Inflammatory macrophage treated with lipopolysaccharide for 4 hours (primary cell): ENCODE data around the gene CRTC2.

ENCODE experiments used
- DNase-seq: peaks from one replicate; pipeline ENCODE4 v3.0.0-alpha.2; 2020

CRTC2 gene

DNA sequence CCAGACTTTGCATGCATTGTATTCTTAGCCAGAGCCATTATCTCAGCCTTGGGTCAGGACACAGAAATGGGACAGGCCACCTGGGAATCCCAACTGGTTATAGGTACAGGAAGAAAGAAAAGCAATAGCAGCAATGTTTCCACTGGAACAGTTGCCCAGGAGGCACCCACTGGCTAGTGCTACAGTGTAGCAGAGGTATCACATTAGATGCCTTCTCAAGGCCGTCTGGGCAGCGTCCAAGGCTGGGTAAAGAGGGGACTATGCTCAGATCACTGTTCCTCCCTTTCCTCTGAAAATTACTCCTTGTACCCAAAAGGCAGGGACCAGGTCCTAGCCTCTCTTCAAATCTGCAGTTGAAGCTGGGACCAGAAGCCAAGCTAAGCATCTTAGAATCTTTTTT is 11.9 kb upstream of the CRTC2 start:
- DNase-seq = no peak

DNA sequence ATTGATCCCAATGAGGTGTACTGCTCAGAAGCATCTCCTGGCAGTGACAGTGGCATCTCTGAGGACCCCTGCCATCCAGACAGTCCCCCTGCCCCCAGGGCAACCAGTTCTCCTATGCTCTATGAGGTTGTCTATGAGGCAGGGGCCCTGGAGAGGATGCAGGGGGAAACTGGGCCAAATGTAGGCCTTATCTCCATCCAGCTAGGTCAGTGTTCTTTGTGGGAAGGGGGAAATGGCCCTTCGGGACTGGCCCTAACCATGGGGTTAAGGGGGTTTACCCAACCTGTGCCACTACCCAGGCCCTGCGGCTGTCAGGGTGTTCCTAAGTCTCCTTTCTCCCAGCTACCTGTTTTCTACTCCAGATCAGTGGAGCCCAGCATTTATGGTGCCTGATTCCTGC is 10.6 kb upstream of the CRTC2 start:
- DNase-seq = no peak

DNA sequence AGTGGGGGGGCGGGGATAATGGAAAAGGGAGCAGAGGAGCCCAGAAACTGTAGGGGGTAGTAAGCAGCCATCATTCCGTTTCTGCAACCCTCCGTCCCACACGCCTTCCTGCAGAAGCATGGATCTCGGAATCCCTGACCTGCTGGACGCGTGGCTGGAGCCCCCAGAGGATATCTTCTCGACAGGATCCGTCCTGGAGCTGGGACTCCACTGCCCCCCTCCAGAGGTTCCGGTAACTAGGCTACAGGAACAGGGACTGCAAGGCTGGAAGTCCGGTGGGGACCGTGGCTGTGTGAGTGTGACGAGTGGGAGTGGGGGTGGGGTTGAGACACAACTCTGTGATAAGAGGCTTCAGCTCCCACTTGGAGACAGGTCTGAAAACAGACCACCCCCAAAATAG is 10.0 kb upstream of the CRTC2 start:
- DNase-seq = no peak

DNA sequence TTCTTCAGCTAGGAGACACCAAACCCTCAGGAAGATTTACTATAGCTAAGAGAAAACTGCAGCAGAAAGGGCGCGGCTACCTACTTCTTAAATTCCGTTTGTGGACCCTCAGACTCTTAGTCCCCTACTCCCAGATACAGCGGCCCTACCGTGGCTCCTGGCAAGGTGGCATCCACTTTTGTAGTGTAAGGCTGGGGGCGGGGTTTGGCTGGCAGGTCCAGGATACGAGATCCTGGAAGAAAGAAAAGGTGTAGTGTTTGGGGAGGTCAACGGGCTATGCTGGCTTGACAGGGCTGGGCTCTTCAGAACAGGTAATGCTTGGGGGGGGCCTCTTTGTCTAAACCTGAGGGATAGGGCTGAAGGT is 9.6 kb upstream of the CRTC2 start:
- DNase-seq = no peak

DNA sequence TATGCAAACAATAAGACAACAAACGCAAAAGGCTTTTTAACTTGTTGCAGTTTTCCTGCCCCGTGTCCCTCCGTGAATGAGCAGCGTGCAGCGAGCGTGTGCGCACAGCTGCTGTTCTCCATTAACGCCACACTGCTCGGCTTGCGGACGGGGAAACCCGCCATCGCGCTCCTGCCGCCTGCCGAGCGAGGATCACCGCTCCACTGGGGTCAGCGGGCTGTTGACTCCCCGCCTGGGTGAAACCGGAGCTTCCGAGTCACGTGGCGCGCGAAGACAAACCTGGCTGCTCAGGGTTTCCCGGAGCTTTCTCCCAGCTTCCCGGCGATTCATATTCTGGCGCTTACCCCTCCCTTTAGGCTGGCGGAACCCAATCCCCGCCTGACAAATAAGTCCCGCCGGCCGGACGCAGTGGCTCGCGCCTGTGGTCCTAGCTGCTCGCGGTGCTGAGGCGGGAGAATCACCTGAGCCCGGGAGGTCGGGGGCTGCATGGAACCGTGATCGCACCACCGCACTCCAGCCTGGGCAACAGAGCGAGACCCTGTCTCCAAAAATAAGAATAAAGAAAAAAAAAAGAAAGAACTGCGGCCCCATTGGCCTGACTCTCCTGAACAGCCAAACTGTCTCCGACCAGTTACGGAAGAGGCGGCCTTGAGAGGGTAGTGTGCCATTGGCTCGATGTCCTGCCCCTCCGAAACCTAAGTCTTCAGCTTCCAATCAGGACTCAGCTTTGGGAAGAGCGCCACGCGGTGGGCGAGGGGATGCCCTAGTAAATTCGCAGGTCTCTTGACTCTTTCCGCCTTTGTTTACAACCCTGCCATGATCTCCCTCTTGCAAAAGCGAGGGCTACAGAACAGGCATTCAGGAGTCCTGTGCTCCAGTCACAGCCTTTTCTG is 8.9 kb upstream of the CRTC2 start, which contains the start of gene CREB3L4:
Gene CREB3L4, plus strand, starts transcription at position 796 of the 893 bp plus-strand sequence. CDS start 624 bp downstream, outside the sequence.
- peak; percentile 97 for DNase-seq

DNA sequence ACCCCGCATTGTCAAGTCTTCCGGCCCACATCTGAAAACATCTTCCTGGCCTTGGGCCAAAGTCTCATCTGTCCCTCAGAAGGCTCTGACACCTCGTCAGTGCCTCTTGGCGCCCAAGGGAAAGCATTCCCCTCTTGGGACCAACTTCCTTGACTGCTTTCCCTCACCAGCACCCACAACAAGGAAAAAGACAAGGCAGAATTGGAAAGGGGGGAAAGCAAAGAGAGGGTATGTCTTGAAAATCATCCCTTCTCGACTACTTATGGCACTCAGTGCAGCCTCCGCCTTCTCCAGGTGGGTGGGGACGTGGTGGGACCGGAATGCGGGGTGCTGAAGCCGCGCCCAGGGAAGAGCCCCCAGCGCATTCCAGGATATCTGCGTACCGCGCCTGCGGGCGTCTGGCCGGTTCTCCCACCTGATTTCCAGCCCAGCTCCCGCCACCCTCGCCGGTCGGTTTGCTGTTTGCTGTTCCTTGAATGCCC is 5.5 kb upstream of the CRTC2 start:
- DNase-seq = no peak

DNA sequence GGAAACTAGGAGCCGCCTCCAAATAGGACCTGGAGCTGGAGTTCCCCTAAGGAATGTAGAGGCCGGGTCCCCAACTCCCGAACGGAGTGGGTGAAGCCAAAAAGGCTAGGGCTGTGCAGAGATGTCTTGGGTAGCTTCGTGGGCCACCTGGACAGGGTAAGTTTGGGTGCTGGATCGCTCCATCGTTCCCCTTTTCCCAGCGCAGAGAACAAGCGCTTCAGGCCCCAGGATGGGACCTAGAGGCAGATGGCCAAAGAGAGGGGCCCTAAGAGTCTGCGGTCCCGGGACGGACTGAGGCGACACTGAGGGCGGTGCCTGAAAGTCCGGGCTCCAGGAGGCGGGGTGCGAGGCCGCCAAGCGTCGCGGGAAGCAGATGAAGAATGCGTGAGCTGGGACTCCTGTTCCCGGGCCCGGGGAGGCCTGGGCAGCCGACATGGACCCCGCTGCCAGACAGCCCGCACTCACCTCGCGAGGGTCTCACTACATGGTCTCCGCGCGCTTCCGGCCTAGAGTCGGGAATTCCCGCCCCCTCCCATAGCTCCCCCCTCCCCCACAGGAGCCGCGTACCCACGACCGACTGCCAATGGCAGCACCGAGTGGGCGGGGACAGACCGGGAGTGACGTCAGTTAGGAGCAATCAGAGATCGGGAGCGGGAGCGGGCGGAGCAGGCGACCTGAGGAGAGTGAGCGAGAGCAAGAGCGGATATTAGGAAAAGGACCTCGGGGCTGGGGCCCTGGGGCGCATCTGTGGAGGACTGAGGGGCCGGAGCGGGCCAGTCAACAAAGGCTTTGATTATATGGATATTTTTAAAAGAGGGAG is 4.8 kb upstream of the CRTC2 start, which contains the start of gene SLC39A1:
Gene SLC39A1, minus strand, starts transcription at position 508 of the 820 bp plus-strand sequence. CDS start 822 bp downstream, outside the sequence.
- peak; percentile 98 for DNase-seq

DNA sequence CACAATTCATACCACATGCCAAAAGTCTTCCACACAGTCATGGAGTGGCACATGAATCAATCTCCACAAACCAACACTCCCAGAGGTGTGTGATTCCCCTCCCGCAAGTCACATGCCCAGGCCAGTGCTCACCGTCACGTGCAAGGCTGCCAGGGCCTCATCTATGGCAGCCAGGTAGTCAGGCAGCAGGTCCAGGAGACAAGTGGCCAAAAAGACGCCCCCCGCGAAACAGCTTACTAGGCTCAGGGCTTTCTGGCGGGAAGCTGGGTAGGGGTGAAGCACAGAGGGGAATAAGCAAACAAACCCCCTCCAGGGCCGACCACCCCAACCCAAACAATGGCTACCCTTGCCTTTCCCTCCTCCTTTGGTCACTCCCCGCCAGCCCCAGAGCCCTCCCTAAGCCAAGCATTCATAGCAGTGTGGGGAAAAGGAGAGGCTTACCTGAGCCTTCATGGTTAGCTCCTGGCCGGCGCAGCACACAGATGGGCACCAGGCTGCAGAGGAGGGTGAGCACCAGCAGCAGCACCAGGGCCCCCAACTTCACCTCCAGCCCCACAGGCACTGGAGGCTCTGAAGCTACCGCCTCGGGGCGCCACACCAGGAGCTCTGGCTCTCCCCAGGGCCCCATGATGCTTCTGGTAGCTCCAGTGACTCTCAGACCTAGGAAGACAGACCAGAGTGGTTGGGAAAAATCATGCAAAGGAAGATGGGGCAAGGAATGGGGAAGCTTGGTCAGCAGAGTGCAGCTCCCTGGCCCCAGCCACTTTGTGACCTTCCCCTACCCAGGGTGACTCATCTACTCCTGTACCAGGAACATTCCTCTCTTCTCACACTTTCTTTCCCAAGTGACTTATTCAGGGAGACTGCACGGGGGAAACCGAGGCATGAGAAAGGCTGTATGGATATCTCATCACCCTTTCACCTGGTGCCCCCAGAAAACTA is 3.9 kb upstream of the CRTC2 start:
- peak; percentile 79 for DNase-seq

DNA sequence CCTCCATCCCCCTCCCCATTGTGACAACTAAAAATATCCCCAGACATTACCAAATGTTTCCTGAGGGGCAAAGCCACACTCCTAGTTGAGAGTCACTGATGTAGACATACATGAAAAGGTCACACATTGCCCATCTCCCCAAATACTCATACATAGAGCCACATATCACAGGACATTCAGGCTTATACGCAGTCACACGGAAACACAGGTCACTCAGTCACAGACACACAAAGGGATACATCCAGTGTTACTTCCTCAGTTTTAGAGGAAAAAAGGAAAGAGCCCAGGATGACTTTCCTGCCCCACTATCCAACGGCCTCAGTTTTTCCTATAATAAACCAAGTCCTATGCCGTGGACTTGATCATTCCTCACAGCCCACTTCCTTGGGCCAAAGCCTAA is 3.0 kb upstream of the CRTC2 start:
- peak; percentile 27 for DNase-seq

DNA sequence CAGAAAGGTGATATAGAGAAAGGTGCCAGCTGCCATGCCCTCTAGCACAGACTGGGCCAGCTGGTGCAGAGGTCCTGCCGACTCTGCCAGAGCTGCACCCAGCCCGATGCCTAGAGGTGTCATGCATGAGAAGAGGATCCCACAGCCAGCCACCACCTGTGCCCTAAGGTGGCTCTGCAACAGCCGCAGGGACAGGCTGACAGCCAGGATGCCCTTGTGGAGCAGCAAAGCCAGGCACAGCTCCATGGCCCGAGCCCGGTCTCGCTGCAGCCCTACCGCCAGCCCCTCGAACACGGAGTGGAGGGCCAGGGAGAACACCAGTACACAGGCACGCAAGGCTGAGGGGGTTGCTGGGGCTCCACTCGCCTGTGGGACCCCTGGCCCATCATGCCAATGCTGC is 1.8 kb upstream of the CRTC2 start:
- no peak for DNase-seq

DNA sequence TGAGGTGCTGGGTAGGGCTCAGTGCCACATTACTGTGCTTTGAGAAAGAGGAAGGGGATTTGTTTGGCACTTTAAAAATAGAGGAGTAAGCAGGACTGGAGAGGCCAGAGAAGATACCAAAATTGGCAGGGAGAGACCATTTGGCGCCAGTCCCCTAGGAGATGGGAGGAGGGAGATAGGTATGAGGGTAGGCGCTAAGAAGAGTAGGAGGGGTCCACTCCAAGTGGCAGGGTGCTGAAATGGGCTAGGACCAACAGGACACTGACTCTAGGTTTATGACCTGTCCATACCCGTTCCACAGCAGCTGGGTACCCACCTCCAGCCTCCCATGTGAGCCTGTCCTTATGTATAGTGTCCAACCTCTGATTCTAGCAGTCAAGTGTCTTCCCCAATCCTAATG is 1.0 kb upstream of the CRTC2 start:
- no peak for DNase-seq

DNA sequence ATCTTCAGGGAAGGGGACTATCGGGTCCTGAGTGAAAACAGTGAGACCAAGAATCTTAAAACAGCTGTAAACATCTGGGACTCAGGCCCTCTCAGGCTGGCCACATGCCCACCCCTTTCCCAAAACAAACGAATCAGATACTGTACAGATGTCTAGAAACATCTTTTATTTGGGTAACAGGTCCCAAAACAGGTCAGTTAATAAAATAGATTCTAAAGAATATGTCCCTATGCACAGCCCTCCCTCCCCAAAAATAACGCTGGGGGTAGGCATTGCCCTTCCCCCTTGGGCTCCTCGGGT is 499 bp upstream of the CRTC2 start:
- no peak for DNase-seq

DNA sequence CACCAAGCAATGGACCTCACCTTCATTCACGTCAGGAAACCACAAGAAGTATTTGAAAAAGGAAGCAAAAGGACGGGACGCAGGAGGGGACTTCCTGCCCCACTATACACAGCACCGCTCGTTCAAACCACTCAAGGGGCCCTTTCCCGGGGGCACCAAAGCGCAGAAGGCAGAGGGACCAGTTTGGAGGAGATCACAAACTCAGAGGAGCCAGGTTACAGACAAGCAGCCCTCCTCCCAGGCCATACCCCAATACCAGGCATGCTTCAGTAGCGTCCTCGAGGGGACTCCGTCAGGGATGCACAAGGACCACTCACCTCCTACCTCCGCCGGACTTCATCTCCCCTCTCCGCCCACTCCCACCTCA is 685 bp downstream of the CRTC2 start:
- DNase-seq = peak; percentile 47

DNA sequence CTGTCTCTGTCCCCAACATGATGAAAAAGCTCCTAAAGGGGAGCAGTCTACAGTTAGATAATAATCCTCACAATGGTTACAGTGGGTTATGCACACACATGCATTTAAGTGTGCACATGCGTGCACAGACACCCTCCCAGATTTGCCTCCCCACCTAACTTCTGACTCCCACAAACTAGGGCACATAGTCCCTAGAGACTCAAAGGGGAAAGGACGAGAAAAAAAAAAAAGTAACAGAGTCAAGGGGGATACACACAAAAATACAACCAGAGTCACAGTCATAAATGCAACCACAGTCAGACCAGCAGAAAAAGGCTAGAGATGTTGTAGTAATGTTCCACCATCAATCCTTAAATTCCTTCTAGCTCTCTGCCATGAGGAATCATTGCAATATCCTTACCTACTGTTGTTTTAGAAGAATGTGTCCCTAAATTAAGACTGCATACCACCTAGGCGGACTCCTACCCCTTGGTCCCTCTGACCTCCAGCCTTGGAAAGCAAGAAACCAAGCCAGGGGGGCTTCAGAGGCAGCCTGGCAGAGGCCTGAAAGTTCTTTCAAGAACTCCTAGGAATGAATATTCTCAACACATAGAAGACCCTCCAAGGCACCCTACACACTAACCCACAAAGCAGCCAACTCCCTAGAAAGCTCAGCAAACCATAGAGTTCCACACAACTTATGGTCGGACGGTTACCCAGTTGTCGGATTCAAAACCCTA is 1.3 kb downstream of the CRTC2 start:
- no peak for DNase-seq

DNA sequence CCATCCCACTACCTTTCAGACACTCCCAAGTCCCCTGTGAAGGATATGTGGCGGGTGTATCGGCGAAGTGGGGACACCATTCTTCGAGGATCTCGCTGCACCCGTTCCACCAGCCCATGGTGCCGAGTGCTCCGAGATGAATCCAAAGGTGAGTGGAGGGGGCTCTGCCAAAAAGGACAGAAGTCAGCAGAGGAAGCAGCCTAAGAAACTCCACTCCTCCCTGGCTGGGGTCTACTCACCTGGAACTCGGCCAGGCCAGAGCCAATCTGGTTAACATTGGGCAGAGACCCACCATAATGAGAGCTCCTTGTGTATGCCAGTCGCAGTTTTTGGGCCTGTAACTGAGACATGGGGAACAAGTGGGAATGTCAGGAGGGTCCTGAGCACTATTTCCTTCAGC is 3.6 kb downstream of the CRTC2 start:
- DNase-seq = no peak

DNA sequence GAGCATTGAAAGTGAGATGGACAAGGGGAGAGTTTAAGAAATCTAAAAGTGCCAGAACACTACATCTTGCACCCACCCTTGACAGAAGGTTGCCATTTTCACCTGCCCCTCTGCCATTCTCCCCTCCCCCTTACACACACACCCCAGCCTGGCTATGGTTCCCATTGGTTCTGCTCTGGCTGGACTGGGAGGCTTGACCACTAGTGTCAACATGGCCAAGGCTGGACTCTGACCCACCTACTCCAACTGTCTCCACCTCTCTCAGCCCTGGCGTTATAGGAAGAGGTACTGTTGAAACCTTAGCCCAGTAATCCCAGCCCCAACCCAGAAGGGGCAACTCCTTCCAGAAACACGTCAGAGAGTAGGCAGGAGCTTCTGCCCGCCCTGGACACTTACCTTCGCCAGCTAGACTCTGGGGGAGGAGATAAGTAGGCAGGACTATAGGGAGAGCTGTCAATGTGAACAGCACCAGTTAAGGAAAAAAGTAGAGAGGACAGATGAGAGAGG is 4.5 kb downstream of the CRTC2 start:
- DNase-seq = no peak

DNA sequence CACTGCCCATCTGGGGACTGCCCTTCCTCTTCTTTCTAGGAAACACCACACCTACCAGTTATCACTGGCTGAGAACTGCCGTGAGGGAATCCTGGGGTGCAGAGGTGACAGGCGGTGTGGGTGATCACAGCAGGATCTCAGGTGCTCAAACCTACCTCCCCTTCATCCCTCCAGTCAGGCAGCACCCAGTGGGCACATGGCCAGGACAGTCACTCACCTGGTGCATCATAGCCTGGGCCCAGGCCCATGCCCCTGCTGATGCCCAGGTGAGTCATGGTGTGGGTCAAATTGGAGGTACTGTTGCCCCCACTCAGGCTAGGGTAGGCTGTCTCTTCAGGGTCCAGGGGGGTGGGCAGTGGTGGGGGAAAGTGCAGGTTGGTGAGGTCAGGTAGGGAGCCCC is 6.6 kb downstream of the CRTC2 start:
- no peak for DNase-seq

DNA sequence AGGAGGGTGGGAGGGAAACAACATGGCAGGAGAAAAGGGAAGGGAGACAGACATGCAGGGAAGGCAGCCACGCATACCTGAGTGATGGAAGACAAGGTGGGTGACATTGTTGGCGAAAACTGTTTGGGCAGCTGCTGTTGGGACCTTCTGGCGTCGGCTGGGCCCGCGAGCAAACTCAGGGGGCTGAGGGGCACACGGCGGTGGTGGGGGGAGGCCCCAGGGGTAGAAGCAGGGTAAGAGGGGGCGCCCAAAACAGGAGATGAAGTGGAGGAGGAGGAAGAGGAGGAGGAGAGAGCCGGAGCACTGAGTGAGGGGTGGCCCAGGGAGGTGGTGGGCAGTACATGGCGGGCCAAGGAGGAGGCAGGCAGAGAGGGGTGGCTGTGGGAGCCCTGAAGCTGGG is 7.2 kb downstream of the CRTC2 start:
- no peak for DNase-seq

DNA sequence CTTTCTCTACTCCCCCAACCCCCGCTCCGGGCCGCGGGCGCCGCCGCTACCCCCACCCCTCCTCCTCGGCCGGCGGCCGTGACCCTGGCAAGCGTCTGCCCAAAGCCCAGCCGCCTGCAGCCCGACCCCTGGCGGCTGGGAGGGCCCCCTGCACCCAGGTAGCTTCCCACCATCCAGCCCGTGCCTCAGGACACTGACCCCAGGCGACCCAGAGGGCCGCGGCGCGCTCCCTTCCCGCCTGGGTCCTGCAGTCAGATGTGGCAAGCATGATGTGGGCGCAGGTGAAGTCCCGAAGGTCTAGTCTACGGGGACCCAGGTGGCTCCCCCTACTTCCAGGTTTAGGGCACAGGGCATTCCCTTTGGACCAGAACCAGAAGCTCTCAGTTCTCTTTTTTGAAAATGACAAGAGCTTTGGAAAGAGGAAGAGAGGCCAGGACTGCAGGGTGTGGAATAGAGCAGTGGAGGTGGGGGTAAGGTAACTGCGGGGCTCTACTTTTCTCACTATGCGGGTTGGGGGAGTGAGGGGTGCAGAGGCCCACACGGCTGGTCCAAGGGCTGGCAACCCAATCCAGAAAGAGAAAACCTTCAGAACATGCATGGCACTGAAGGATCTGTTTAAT is 11.7 kb downstream of the CRTC2 start, which contains the start of gene DENND4B:
Gene DENND4B, minus strand, starts transcription at position 97 of the 620 bp plus-strand sequence. CDS start 2,344 bp downstream, outside the sequence.
- peak; percentile 83 for DNase-seq

DNA sequence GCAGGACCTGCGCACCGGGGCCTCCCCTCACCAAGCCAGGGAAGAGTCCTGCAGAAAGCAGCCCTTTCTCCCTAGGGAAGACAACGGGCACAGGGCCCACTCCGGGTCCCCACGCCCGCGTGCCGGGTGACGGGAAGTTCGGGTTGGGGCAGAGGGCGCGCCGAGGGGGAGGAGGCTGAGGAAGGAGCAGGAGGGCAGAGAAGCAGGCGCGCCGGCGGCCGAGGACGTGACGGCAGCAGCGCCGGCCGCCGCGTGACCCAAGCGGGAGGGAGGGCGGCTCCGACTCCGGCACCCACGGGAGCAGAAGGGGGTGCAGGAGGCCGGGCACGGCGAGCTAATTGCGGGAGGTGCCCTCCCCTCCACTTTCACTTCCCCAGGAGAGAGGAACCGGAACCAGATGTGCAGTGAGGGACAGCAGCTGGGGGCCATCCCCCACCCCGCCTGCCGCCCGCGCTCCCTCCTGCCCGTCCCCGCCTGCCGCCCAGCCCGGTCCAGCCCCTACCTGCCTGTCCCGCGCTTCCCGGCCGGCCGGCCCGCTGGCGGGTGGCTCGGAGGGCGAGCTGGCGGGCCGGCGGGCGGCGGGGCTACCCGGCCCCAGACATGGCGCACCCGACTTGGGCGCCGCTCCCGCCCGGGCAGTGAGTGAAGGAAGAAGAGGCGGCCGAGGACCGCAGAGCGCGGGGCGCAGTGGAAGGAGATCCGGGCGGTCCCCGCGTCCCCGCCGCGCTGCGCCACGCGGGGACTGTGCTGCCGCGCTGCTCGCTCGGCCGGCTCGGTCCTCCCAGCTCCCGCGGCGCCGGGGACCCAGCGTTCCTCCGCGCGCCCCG is 12.4 kb downstream of the CRTC2 start:
- peak; percentile 99 for DNase-seq
